Measurements from ENCODE around the gene APOC3. TPM values are rescaled to one million over a fixed set of nuclear protein-coding genes. Genes with fewer than 3 reads are reported as not detected.
A peak's percentile ranks its signal among the peaks of the same experiment; 100 is the strongest.

APOC3 gene
- total and polyA plus RNA-seq, 2 experiments from 2014 or later = not detected

DNA sequence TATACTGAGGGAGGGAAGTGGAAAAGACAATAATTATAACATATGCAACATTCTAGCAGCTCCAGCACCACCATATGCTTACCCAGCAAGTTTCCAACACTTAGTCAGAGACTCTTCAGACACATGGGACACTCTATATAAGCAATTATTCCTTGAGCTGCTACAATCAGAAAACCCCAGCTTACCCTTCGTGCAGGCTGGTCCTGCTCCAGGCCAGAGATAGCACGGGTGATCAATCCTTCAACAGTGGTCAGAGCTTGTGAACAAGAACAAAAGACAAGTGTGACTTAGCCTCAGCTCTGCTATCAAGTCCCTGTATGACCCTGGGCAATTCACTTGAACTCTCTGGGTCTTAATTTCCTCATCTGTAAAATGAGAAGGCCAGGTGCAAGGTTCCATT, 43.4 kb upstream of the APOC3 start:
- TF ChIP-seq POLR2AphosphoS5 (IDR thresholded peaks at IDR 0.05; ENCODE audit: low read depth) (no peak), STAT1 (IDR thresholded peaks at IDR 0.05; ENCODE audit: unreplicated experiment) (no peak), NANOG (IDR thresholded peaks at IDR 0.05; ENCODE audit: borderline replicate concordance) (no peak), EZH2 (IDR thresholded peaks at IDR 0.05; ENCODE audit: low read depth, unreplicated experiment) (no peak), CREB1 (CRISPR knock-in tag; IDR thresholded peaks at IDR 0.05; ENCODE audit: low read depth) (no peak), JUNB (IDR thresholded peaks at IDR 0.05; ENCODE audit: unreplicated experiment) (no peak), ZNF331 (CRISPR knock-in tag; IDR thresholded peaks at IDR 0.05; ENCODE audit: low read depth) (no peak), EZH2phosphoT487 (IDR thresholded peaks at IDR 0.05; ENCODE audit: unreplicated experiment) (no peak)
- TF ChIP-seq, protein P1, sequence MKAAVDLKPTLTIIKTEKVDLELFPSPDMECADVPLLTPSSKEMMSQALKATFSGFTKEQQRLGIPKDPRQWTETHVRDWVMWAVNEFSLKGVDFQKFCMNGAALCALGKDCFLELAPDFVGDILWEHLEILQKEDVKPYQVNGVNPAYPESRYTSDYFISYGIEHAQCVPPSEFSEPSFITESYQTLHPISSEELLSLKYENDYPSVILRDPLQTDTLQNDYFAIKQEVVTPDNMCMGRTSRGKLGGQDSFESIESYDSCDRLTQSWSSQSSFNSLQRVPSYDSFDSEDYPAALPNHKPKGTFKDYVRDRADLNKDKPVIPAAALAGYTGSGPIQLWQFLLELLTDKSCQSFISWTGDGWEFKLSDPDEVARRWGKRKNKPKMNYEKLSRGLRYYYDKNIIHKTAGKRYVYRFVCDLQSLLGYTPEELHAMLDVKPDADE (IDR thresholded peaks at IDR 0.05) = no peak
- TF ChIP-seq, protein P2, sequence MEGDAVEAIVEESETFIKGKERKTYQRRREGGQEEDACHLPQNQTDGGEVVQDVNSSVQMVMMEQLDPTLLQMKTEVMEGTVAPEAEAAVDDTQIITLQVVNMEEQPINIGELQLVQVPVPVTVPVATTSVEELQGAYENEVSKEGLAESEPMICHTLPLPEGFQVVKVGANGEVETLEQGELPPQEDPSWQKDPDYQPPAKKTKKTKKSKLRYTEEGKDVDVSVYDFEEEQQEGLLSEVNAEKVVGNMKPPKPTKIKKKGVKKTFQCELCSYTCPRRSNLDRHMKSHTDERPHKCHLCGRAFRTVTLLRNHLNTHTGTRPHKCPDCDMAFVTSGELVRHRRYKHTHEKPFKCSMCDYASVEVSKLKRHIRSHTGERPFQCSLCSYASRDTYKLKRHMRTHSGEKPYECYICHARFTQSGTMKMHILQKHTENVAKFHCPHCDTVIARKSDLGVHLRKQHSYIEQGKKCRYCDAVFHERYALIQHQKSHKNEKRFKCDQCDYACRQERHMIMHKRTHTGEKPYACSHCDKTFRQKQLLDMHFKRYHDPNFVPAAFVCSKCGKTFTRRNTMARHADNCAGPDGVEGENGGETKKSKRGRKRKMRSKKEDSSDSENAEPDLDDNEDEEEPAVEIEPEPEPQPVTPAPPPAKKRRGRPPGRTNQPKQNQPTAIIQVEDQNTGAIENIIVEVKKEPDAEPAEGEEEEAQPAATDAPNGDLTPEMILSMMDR (conservative IDR thresholded peaks at IDR 0.05; ENCODE audit: low read depth in 2 of 2) = no peak
- TF ChIP-seq, protein P3, sequence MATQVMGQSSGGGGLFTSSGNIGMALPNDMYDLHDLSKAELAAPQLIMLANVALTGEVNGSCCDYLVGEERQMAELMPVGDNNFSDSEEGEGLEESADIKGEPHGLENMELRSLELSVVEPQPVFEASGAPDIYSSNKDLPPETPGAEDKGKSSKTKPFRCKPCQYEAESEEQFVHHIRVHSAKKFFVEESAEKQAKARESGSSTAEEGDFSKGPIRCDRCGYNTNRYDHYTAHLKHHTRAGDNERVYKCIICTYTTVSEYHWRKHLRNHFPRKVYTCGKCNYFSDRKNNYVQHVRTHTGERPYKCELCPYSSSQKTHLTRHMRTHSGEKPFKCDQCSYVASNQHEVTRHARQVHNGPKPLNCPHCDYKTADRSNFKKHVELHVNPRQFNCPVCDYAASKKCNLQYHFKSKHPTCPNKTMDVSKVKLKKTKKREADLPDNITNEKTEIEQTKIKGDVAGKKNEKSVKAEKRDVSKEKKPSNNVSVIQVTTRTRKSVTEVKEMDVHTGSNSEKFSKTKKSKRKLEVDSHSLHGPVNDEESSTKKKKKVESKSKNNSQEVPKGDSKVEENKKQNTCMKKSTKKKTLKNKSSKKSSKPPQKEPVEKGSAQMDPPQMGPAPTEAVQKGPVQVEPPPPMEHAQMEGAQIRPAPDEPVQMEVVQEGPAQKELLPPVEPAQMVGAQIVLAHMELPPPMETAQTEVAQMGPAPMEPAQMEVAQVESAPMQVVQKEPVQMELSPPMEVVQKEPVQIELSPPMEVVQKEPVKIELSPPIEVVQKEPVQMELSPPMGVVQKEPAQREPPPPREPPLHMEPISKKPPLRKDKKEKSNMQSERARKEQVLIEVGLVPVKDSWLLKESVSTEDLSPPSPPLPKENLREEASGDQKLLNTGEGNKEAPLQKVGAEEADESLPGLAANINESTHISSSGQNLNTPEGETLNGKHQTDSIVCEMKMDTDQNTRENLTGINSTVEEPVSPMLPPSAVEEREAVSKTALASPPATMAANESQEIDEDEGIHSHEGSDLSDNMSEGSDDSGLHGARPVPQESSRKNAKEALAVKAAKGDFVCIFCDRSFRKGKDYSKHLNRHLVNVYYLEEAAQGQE (IDR thresholded peaks at IDR 0.05; ENCODE audit: unreplicated experiment) = no peak
- TF ChIP-seq, protein P4, sequence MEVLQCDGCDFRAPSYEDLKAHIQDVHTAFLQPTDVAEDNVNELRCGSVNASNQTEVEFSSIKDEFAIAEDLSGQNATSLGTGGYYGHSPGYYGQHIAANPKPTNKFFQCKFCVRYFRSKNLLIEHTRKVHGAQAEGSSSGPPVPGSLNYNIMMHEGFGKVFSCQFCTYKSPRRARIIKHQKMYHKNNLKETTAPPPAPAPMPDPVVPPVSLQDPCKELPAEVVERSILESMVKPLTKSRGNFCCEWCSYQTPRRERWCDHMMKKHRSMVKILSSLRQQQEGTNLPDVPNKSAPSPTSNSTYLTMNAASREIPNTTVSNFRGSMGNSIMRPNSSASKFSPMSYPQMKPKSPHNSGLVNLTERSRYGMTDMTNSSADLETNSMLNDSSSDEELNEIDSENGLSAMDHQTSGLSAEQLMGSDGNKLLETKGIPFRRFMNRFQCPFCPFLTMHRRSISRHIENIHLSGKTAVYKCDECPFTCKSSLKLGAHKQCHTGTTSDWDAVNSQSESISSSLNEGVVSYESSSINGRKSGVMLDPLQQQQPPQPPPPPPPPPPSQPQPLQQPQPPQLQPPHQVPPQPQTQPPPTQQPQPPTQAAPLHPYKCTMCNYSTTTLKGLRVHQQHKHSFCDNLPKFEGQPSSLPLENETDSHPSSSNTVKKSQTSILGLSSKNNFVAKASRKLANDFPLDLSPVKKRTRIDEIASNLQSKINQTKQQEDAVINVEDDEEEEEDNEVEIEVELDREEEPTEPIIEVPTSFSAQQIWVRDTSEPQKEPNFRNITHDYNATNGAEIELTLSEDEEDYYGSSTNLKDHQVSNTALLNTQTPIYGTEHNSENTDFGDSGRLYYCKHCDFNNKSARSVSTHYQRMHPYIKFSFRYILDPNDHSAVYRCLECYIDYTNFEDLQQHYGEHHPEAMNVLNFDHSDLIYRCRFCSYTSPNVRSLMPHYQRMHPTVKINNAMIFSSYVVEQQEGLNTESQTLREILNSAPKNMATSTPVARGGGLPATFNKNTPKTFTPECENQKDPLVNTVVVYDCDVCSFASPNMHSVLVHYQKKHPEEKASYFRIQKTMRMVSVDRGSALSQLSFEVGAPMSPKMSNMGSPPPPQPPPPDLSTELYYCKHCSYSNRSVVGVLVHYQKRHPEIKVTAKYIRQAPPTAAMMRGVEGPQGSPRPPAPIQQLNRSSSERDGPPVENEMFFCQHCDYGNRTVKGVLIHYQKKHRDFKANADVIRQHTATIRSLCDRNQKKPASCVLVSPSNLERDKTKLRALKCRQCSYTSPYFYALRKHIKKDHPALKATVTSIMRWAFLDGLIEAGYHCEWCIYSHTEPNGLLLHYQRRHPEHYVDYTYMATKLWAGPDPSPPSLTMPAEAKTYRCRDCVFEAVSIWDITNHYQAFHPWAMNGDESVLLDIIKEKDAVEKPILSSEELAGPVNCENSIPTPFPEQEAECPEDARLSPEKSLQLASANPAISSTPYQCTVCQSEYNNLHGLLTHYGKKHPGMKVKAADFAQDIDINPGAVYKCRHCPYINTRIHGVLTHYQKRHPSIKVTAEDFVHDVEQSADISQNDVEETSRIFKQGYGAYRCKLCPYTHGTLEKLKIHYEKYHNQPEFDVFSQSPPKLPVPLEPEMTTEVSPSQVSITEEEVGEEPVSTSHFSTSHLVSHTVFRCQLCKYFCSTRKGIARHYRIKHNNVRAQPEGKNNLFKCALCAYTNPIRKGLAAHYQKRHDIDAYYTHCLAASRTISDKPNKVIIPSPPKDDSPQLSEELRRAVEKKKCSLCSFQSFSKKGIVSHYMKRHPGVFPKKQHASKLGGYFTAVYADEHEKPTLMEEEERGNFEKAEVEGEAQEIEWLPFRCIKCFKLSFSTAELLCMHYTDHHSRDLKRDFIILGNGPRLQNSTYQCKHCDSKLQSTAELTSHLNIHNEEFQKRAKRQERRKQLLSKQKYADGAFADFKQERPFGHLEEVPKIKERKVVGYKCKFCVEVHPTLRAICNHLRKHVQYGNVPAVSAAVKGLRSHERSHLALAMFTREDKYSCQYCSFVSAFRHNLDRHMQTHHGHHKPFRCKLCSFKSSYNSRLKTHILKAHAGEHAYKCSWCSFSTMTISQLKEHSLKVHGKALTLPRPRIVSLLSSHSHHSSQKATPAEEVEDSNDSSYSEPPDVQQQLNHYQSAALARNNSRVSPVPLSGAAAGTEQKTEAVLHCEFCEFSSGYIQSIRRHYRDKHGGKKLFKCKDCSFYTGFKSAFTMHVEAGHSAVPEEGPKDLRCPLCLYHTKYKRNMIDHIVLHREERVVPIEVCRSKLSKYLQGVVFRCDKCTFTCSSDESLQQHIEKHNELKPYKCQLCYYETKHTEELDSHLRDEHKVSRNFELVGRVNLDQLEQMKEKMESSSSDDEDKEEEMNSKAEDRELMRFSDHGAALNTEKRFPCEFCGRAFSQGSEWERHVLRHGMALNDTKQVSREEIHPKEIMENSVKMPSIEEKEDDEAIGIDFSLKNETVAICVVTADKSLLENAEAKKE (CRISPR knock-in tag; IDR thresholded peaks at IDR 0.05) = no peak
- Mint-ChIP-seq H3K36me3 (ENCODE audit: low read depth) (peaks cover 55% of the 10 kb centered on the region), H3K4me1 (peaks cover 14% of the 10 kb centered on the region), H3K9me3 (no peaks in the 10 kb centered on the region), H3K4me3 (peak overlapping the region; percentile 96; the same call in 2 of the 3 replicates), H3K27ac (no peak overlapping the region), H3K27me3 (ENCODE audit: insufficient read depth, low read depth, poor library complexity) (peaks cover 10% of the 10 kb centered on the region)
- no peak for DNase-seq (ENCODE audit: low spot score)
- ATAC-seq = no peak
- H3K27me3 ChIP-seq (ENCODE audit: insufficient read depth) = no peaks in the 10 kb centered on the region
- no peak overlapping the region for H2AFZ ChIP-seq
- H3K4me3 ChIP-seq = no peak overlapping the region
- no peak overlapping the region for H3K4me2 ChIP-seq
- peaks cover 14% of the 10 kb centered on the region; the same call in 1 of the 2 replicates for H4K20me1 ChIP-seq (replicated peaks; ENCODE audit: insufficient read depth)
- H3K4me1 ChIP-seq (ENCODE audit: insufficient read depth) = peaks cover 10% of the 10 kb centered on the region
- H3K79me2 ChIP-seq (replicated peaks; ENCODE audit: insufficient read depth) = peaks cover 18% of the 10 kb centered on the region
- peaks cover 48% of the 10 kb centered on the region for H3K36me3 ChIP-seq (ENCODE audit: insufficient read depth)
- H3F3A ChIP-seq (replicated peaks; ENCODE audit: low read depth) = peaks cover 2% of the 10 kb centered on the region; the same call in 1 of the 2 replicates
- H3K9me2 ChIP-seq (ENCODE audit: insufficient read depth) = no peaks in the 10 kb centered on the region
- no peak overlapping the region for H3K27ac ChIP-seq (ENCODE audit: low read depth)

Measured in GM23338 (cell line).